IPS DF 6.9 (cell line): ENCODE data around the gene LKAAEAR1.
"Not testable (repeated sequence)": the region's sequence is repeated elsewhere in the genome, so short reads cannot be mapped to it uniquely, and the experiment has no call there.

Experiments
- DNase-seq: peaks from one replicate; pipeline ENCODE4 v3.0.0-alpha.2; 2013; ENCODE audit warnings: low read depth, low spot score
- H3K27ac ChIP-seq: one replicate; pipeline ENCODE4 v1.5.1; 2013; ENCODE audit warnings: low read length, control low read depth
- H3K27me3 ChIP-seq: 2 replicates; pipeline ENCODE4 v1.6.1; 2013; ENCODE audit warnings: mild to moderate bottlenecking, low read length; ENCODE audit not compliant: control insufficient read depth, insufficient read depth
- H3K36me3 ChIP-seq: 2 replicates; pipeline ENCODE4 v1.6.1; 2013; ENCODE audit warnings: low read length; ENCODE audit not compliant: control insufficient read depth, insufficient read depth
- H3K4me1 ChIP-seq: 2 replicates; pipeline ENCODE4 v1.6.1; 2013; ENCODE audit warnings: low read length; ENCODE audit not compliant: control insufficient read depth, insufficient read depth
- H3K4me3 ChIP-seq: 2 replicates; pipeline ENCODE4 v1.5.1; 2013; ENCODE audit warnings: mild to moderate bottlenecking, low read length
- H3K9me3 ChIP-seq: 2 replicates; pipeline ENCODE4 v1.6.1; 2013; ENCODE audit warnings: low read length, inconsistent platforms; ENCODE audit not compliant: control insufficient read depth, insufficient read depth
- WGBS: extraction: QIAGEN DNeasy Blood & Tissue Kit; methylation state at CpG from one replicate; pipeline ENCODE4 v1.1.7; 2013; ENCODE audit warnings: mixed read lengths, missing lambda C conversion rate; ENCODE audit not compliant: insufficient read length, insufficient coverage; 5-methylcytosine and 5-hydroxymethylcytosine counted together

The LKAAEAR1 gene

DNA sequence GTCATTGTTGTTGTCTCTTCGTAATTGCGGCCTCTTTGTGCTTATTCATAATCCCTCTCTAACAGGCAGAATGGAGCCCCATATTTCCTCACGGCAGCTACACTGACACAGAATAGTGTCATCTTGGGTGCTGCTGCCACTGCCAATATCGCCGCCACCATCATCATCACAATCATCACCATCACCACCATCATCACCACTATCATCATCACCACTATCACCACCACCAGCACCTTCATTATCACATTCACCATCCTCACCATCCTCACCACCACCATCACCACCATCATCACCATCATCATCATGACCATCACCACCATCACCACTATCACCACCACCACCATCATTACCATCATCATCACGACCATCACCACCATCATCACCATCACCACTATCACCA, 12.3 kb upstream of the LKAAEAR1 start:
- no peak for DNase-seq
- peaks cover 3% of the 10 kb centered on the region for H3K4me1 ChIP-seq

DNA sequence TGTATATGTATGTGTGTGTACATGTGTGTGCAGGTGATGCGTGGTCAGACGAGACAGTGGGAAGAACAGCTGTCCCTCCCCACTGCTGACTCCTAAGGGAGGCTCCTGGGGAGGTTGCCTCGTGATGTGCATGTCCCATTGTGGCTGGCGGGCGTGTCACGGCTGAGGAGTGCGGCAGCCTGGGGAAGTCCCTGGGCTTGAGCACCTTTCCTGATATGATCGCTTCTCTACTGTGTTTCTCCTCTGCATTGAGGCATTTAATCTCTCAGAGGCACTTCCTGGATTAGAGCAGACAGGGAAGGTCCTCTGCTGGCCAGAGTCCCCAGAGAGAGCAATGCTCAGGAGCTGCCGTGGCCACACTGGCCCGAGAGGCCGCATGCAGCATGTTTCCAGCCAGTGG, 11.7 kb upstream of the LKAAEAR1 start:
- H3K27me3 ChIP-seq, result no peaks in the 10 kb centered on the region
- no CpG with 5 or more reads among the region's 11 CpGs for WGBS

More for the DNA sequence above, 12.3 kb upstream of the LKAAEAR1 start:
- Histone ChIP-seq H3K27me3 (no peaks in the 10 kb centered on the region), H3K36me3 (no peaks in the 10 kb centered on the region), H3K27ac (no peak overlapping the region), H3K9me3 (no peaks in the 10 kb centered on the region; the same call in 1 of the 2 replicates), H3K4me3 (no peak overlapping the region)
- no CpG with 5 or more reads among the region's 6 CpGs for WGBS

DNA sequence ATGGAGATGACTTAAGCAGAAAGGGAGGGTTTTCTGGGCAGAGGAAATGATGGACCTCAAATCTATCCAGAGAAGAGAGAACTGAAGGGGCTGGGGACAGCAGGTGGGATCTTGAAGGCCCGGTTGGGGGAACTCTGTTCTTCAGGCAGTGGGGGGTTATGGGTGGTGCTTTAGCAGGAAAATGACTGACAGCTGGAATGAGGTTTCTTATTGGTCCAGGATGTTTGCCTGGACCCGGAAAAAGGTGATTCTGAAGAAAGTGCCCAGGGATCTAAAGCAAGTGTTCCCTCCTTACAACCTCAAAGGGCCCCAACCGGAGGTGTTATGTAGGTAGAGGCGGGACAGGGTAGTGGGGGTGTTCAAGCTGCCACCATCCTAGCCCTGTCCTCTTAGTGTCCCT, 11.3 kb upstream of the LKAAEAR1 start:
- WGBS, result no CpG with 5 or more reads among the region's 4 CpGs
- Histone ChIP-seq H3K36me3 (no peaks in the 10 kb centered on the region), H3K4me1 (peaks cover 3% of the 10 kb centered on the region), H3K27me3 (no peaks in the 10 kb centered on the region), H3K9me3 (no peaks in the 10 kb centered on the region; the same call in 1 of the 2 replicates), H3K4me3 (no peak overlapping the region), H3K27ac (no peak overlapping the region)
- no peak for DNase-seq

More for the DNA sequence above, 11.7 kb upstream of the LKAAEAR1 start:
- DNase-seq, result no peak
- H3K27ac ChIP-seq, result no peak overlapping the region
- H3K4me1 ChIP-seq, result peaks cover 3% of the 10 kb centered on the region
- H3K36me3 ChIP-seq, result no peaks in the 10 kb centered on the region
- H3K9me3 ChIP-seq, result no peaks in the 10 kb centered on the region; the same call in 1 of the 2 replicates
- no peak overlapping the region for H3K4me3 ChIP-seq

DNA sequence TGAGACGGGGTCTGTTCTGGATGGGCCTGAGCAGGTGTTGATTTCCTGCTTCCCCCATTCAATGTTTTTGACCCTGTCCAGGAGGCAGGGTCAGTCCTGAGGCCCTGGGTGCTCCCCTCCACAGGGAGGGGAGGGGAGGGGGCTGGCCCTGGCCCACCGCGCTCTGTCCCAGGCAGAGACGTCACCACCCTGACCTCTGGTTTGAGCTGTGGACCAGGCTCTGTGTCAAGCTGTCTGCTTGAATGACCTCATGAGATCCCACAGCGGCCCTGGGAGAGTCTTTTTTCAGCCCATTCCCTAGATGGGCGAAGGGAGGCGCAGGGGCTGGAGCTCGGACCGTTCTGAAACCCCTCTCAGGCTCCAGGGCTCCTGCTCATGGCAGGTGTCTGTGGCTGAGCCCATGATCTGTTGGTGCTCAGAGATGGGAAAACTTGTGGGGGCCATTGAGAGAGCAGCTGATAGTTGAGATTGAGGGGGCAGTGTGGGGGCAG, 8.9 kb upstream of the LKAAEAR1 start:
- no CpG with 5 or more reads among the region's 9 CpGs for WGBS
- H3K4me3 ChIP-seq, result no peak overlapping the region
- no peak overlapping the region for H3K27ac ChIP-seq
- no peak for DNase-seq
- no peaks in the 10 kb centered on the region for H3K36me3 ChIP-seq
- H3K27me3 ChIP-seq, result no peaks in the 10 kb centered on the region
- peaks cover 3% of the 10 kb centered on the region for H3K4me1 ChIP-seq
- no peaks in the 10 kb centered on the region; the same call in 1 of the 2 replicates for H3K9me3 ChIP-seq

DNA sequence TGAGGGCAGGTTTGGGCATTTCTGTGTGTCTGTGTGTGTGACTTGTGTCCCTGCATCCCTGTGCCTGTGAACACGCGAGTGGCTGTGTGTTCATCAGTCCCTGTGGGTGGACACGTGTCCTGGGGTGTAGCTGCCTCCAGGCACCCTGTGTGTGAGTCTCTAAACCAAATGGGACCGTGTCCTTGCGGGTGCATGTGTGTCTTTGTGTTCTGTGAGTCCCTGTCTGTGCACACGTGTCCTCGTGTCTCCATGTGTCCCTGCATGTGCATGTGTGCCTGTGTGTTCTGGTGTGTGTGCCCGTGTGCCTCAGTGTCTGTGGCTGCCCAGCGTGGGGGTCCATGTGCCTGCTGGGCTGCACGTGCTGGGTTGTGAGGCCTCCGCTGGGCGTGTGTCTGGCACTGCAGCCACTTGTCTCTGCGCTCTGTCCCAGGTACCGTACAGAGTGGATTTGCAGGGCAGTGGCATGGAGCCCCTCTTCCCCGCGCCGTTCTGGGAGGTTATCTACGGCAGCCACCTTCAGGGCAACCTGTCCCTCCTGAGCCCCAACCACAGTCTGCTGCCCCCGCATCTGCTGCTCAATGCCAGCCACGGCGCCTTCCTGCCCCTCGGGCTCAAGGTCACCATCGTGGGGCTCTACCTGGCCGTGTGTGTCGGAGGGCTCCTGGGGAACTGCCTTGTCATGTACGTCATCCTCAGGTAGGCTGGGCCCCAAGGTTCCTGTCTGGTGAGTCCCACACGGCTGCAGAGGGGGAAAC, 8.2 kb upstream of the LKAAEAR1 start:
- H3K36me3 ChIP-seq, result no peaks in the 10 kb centered on the region
- H3K4me1 ChIP-seq, result peaks cover 3% of the 10 kb centered on the region
- no peak for DNase-seq
- no peak overlapping the region for H3K27ac ChIP-seq
- no CpG with 5 or more reads among the region's 27 CpGs for WGBS
- no peaks in the 10 kb centered on the region for H3K27me3 ChIP-seq
- no peak overlapping the region for H3K4me3 ChIP-seq
- no peaks in the 10 kb centered on the region; the same call in 1 of the 2 replicates for H3K9me3 ChIP-seq

DNA sequence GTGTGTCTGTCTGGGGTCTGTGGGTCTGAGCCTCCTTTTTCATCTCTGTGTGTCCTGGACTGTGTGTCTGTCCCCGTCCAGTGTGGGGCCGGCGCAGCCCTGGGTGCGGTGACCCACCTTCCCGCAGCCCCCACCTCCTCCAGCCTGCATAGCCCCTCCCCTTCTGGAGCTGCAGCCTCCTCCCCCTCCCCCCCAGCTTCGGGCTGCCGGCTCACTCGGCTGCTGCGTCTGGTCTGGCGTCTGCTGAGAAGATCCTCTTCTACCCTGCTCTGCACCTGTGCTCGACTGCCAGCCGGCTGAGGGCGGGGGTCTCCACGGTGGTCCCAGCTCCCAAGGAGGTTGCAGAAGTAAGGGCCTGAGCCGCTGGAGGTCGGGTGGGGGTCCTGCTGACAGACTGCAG, 7.6 kb upstream of the LKAAEAR1 start:
- no peak overlapping the region for H3K27ac ChIP-seq
- H3K4me3 ChIP-seq, result no peak overlapping the region
- DNase-seq, result no peak
- WGBS, result no CpG with 5 or more reads among the region's 16 CpGs
- no peaks in the 10 kb centered on the region for H3K36me3 ChIP-seq
- H3K9me3 ChIP-seq, result no peaks in the 10 kb centered on the region; the same call in 1 of the 2 replicates
- H3K4me1 ChIP-seq, result peaks cover 3% of the 10 kb centered on the region
- H3K27me3 ChIP-seq, result no peaks in the 10 kb centered on the region

DNA sequence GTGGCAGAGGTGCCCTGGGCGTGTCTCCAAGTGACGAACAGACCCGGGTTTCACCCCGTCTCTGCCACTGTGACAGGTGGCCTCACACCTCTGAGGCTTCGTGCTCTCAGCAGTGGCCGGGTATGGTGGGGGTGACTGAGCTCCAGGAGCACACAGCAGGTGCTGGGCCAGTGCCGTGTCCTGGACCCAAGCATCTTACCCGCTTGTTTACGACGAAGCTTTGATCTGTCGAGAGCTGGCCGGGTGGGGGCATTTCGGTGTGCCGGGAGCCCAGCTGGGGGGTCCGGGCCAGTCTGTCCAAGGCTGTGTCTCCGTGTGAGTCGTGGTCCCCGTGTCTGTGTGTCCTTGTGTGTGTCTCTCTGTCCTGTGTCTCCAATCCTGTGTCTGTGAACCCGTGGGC, 7.1 kb upstream of the LKAAEAR1 start:
- H3K36me3 ChIP-seq, result no peaks in the 10 kb centered on the region
- WGBS, result no CpG with 5 or more reads among the region's 19 CpGs
- H3K4me3 ChIP-seq, result no peak overlapping the region
- no peaks in the 10 kb centered on the region for H3K27me3 ChIP-seq
- no peak overlapping the region for H3K27ac ChIP-seq
- peaks cover 3% of the 10 kb centered on the region for H3K4me1 ChIP-seq
- no peaks in the 10 kb centered on the region for H3K9me3 ChIP-seq
- no peak for DNase-seq

DNA sequence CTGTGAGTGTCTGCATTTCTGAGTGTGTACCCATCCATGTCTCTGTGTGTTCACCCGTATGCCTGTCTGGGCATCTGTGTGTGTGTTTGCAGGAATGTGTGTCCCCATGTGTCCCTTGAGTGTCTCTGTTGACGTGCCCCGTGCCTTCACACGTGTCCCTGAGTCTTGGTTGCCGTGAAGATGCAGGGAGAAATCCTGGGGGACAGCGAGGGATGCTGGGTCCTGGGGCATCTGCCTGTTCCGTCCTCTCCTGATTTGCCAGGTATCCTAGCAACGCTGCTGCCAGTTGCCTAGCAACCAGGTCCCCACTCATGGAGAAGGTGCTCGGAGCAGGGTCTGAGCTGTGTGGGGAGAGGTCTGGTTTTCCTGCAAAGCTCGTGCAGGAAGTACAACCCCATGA, 6.0 kb upstream of the LKAAEAR1 start:
- peaks cover under 1% of the 10 kb centered on the region; the same call in 1 of the 2 replicates for H3K27me3 ChIP-seq
- H3K9me3 ChIP-seq, result no peaks in the 10 kb centered on the region
- no CpG with 5 or more reads among the region's 10 CpGs for WGBS
- no peak for DNase-seq
- H3K36me3 ChIP-seq, result no peaks in the 10 kb centered on the region
- no peak overlapping the region for H3K4me3 ChIP-seq
- H3K27ac ChIP-seq, result no peak overlapping the region
- peaks cover 3% of the 10 kb centered on the region for H3K4me1 ChIP-seq

DNA sequence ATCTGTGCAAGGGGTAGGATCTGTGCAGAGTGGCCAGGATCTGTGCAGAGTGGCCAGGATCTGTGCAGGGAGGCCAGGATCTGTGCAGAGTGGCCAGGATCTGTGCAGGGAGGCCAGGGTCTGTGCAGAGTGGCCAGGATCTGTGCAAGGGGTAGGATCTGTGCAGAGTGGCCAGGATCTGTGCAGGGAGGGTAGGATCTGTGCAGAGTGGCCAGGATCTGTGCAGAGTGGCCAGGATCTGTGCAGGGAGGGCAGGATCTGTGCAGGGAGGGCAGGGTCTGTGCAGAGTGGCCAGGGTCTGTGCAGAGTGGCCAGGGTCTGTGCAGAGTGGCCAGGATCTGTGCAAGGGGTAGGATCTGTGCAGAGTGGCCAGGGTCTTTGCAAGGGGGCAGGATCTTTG, 4.4 kb upstream of the LKAAEAR1 start:
- not testable (repeated sequence) for H3K36me3 ChIP-seq, H3K4me1 ChIP-seq, H3K27ac ChIP-seq, DNase-seq, H3K9me3 ChIP-seq, H3K4me3 ChIP-seq, H3K27me3 ChIP-seq

DNA sequence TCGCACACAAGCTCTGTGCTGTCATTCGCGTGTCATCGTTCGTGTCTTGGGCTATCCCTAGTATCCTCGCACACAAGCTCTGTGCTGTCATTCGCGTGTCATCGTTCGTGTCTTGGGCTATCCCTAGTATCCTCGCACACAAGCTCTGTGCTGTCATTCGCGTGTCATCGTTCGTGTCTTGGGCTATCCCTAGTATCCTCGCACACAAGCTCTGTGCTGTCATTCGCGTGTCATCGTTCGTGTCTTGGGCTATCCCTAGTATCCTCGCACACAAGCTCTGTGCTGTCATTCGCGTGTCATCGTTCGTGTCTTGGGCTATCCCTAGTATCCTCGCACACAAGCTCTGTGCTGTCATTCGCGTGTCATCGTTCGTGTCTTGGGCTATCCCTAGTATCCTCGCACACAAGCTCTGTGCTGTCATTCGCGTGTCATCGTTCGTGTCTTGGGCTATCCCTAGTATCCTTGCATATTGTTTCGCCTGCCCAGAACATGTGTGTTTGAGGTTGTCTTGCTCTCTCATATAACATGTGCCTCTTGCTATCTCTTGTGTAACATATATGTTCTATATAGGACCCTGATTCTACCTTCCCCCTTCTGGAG, 3.1 kb upstream of the LKAAEAR1 start:
- H3K27me3 ChIP-seq, H3K4me3 ChIP-seq, H3K36me3 ChIP-seq, H3K4me1 ChIP-seq, H3K9me3 ChIP-seq, DNase-seq, H3K27ac ChIP-seq: not testable (repeated sequence)
- no CpG with 5 or more reads among the region's 36 CpGs for WGBS
